ENCODE results near the gene GALNT10.

The GALNT10 gene

DNA sequence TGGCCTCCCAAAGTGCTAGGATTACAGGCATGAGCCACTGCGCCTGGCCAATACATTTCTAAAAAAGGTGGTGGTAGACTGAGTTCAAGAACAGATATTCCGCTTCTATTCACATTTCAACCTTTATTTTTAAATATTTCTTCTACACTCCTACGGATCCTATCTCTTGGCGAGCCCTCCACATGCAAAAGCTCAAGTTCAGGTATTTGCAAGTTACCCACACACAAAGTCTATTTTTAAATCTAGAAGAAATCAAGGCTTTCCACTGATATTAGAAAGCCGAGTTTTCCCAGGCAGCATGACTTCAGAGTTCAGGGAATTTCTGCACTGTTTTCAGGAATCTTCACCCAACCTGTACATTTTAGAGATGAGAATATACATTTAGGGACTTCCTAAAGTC is 153.9 kb downstream of the GALNT10 start:
- H3K4me3 ChIP-seq (replicated peaks; ENCODE audit: low read depth, low read length): no peak overlapping the region
- no peak for DNase-seq (ENCODE audit: low read depth)
- TF ChIP-seq, protein P1, sequence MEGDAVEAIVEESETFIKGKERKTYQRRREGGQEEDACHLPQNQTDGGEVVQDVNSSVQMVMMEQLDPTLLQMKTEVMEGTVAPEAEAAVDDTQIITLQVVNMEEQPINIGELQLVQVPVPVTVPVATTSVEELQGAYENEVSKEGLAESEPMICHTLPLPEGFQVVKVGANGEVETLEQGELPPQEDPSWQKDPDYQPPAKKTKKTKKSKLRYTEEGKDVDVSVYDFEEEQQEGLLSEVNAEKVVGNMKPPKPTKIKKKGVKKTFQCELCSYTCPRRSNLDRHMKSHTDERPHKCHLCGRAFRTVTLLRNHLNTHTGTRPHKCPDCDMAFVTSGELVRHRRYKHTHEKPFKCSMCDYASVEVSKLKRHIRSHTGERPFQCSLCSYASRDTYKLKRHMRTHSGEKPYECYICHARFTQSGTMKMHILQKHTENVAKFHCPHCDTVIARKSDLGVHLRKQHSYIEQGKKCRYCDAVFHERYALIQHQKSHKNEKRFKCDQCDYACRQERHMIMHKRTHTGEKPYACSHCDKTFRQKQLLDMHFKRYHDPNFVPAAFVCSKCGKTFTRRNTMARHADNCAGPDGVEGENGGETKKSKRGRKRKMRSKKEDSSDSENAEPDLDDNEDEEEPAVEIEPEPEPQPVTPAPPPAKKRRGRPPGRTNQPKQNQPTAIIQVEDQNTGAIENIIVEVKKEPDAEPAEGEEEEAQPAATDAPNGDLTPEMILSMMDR (IDR thresholded peaks at IDR 0.05; ENCODE audit: low read length, missing control alignments): no peak

DNA sequence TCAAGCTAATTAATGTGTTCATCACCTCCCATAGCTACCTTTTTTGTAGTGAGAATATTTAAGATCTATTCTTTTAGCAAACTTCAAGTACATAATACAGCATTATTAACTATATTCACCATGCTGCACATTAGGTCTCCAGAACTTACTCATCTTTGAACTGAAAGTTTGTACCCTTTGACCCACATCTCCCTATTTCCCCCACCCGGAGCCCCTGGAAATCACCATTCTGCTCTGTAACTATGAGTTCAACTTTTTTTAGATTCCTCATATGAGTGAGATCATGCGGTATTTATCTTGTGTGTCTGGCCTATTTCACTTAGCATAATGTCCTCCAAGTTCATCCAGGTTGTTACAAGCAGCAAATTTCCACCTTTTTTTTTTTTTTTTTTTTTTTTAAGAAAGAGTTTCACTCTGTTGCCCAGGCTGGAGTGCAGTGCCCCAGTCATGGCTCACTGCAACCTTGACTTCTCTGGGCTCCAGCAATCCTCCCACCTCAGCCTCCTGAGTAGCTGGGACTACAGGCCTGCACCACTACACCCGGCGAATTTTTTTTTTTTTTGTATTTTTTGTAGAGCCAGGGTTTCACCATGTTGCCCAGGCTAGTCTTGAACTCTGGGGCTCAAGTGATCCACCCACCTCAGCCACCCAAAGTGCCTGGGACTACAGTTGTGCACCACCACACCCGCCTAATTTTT is 154.9 kb downstream of the GALNT10 start:
- H3K4me3 ChIP-seq (replicated peaks; ENCODE audit: low read depth, low read length): no peak overlapping the region
- no peak for DNase-seq (ENCODE audit: low read depth)
- TF ChIP-seq, protein P1 (IDR thresholded peaks at IDR 0.05; ENCODE audit: low read length, missing control alignments): no peak

DNA sequence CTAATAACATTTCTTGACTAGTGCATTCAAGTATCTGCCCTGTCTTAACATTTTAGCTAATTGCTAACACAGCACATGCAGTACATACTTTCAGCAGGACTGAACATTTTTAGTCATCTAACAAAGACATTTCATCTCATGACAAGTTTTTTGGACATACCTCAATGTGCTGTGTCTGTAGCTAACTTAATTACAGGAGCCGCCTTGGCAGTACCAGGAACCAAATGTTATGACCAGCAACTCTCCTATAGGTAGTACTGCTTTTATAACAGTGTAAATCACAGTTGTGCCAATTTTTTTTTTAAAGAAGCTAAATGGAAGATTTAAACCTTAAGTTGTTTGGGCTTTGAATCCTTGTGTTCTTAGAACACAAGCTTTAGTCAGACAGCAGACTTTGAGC is 155.9 kb downstream of the GALNT10 start:
- no peak for DNase-seq (ENCODE audit: low read depth)
- no peak overlapping the region for H3K4me3 ChIP-seq (replicated peaks; ENCODE audit: low read depth, low read length)
- TF ChIP-seq, protein P1 (IDR thresholded peaks at IDR 0.05; ENCODE audit: low read length, missing control alignments): no peak

DNA sequence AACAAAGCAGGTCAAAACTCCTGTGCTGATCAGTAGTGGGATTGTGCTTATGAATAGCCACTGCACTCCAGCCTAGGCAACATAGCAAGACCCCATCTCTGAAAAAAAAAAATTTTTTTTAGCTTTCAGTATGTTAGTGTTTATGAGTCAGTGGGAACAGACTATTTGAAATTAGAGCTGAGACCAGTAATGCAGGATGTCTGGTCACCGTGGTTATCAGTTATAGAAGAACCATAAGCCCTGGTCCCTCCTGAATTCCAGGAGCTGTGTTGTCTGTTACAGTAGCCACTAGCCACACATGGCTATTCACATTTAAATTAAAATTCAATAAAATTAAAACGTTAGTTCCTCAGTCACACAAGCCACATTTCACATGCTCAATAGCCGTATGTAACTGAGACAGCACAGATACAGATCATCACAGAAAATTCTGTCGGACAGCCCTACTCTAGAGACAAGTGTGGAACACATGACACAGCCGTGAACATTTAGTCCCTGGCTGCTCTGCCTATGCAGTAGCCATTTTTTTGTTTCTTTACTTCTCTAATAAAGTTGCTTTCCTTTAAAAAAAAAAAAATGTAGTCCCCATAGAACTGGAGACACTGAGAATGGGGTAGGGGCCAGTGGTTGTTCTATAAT is 159.2 kb downstream of the GALNT10 start:
- no peak for DNase-seq (ENCODE audit: low read depth)
- TF ChIP-seq, protein P1 (IDR thresholded peaks at IDR 0.05; ENCODE audit: low read length, missing control alignments): no peak
- H3K4me3 ChIP-seq (replicated peaks; ENCODE audit: low read depth, low read length): no peak overlapping the region

DNA sequence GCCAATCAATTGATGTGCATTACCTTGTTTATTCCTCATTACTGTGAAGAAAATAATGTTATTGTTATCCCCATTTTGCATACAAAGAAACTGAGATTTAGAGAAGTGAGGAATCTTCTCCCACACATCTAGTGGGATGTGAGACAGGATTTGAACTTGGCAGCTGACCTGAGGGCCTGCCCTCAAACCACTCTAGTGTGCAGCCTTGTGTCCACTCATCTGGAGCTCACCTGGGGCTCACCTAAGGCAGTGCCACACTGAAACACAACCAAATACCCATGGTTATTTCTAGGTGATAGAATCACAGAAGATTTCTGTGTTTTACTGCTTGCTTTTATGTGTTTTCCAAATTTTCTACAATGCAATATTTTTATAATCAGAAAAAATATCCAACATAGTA is 160.6 kb downstream of the GALNT10 start:
- TF ChIP-seq, protein P1 (IDR thresholded peaks at IDR 0.05; ENCODE audit: low read length, missing control alignments): no peak
- DNase-seq (ENCODE audit: low read depth): no peak
- H3K4me3 ChIP-seq (replicated peaks; ENCODE audit: low read depth, low read length): no peak overlapping the region

DNA sequence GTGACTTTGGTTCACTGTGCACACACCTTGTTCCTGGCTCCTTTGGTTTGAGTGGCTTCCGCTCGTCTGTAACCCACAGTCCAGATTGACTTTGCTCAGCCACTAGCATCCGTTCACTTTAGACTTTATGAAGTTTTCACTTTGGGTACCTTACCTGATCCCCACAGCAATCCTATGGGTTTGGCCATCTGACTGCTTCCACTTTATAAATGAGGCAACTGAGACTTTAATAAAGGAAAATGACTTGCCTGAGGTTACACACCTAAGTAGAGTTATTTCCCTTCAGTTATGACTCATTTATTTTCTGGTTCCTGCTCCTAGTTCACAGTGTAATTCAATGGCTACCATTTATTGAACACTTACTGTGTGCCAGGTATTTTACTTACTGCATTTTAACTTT is 161.0 kb downstream of the GALNT10 start:
- TF ChIP-seq, protein P1 (IDR thresholded peaks at IDR 0.05; ENCODE audit: low read length, missing control alignments): no peak
- DNase-seq (ENCODE audit: low read depth): no peak
- H3K4me3 ChIP-seq (replicated peaks; ENCODE audit: low read depth, low read length): no peak overlapping the region

All from fibroblast of pulmonary artery (primary cell).